Measurements from ENCODE around the gene SRF. TPM values are rescaled to one million over a fixed set of nuclear protein-coding genes. Genes with fewer than 3 reads are reported as not detected.

The SRF gene
- total RNA-seq, 1 donor from 2014 or later = 9.8 TPM

Other genes starting within 250 kb of the SRF start
- gene CNPY3, start 241.8 kb upstream of the SRF start, total RNA-seq = 14.7 TPM
- gene GNMT, start 210.5 kb upstream of the SRF start, total RNA-seq = not detected
- 25.3 TPM for gene PEX6, start 192.1 kb upstream of the SRF start, total RNA-seq
- 37.5 TPM for gene PPP2R5D, start 186.7 kb upstream of the SRF start, total RNA-seq
- 31.4 TPM for gene MEA1, start 157.3 kb upstream of the SRF start, total RNA-seq
- gene KLHDC3, start 157.0 kb upstream of the SRF start, total RNA-seq = 164 TPM
- gene RRP36, start 149.6 kb upstream of the SRF start, total RNA-seq = 60.3 TPM
- gene CUL7, start 117.4 kb upstream of the SRF start, total RNA-seq = 12.6 TPM
- 8.2 TPM for gene MRPL2, start 111.8 kb upstream of the SRF start, total RNA-seq
- gene KLC4, start 111.6 kb upstream of the SRF start, total RNA-seq = 18.8 TPM
- gene PTK7, start 95.0 kb upstream of the SRF start, total RNA-seq = 16.7 TPM
- 22.0 TPM for gene CUL9, start 10.9 kb downstream of the SRF start, total RNA-seq
- 13.9 TPM for gene DNPH1, start 58.2 kb downstream of the SRF start, total RNA-seq
- 9.8 TPM for gene TTBK1, start 72.2 kb downstream of the SRF start, total RNA-seq
- 0.41 TPM for gene SLC22A7, start 127.0 kb downstream of the SRF start, total RNA-seq
- 4.5 TPM for gene CRIP3, start 137.6 kb downstream of the SRF start, total RNA-seq
- 9.8 TPM for gene ZNF318, start 198.4 kb downstream of the SRF start, total RNA-seq

Measured in frontal cortex (tissue), 1 donor.